ENCODE measurements around the gene AQP5.

GRCh38 chr12:49972641-49973360 is 11.1 kb downstream of the AQP5 start, which contains the start of gene AQP6:
- no peak for TF ChIP-seq CTCF (IDR thresholded peaks at IDR 0.05; ENCODE audit: extremely low read depth in 1 of 2, insufficient read depth in 1 of 2, low read depth in 1 of 2, low read length in 2 of 2)
- TF ChIP-seq MAX (IDR thresholded peaks at IDR 0.05; ENCODE audit: insufficient read depth, insufficient read length): no peak
- TF ChIP-seq POLR2A (IDR thresholded peaks at IDR 0.05; ENCODE audit: low read depth, low read length): no peak
- no peak for TF ChIP-seq EZH2 (IDR thresholded peaks at IDR 0.05; ENCODE audit: borderline replicate concordance, low read depth, low read length, severe bottlenecking)
- no peak for TF ChIP-seq POLR2AphosphoS5 (IDR thresholded peaks at IDR 0.05; ENCODE audit: insufficient read depth, low read depth, low read length)
- no peak for TF ChIP-seq FOS (IDR thresholded peaks at IDR 0.05; ENCODE audit: borderline replicate concordance, insufficient read depth, low read length)
- no peak for TF ChIP-seq JUN (IDR thresholded peaks at IDR 0.05; ENCODE audit: borderline replicate concordance, insufficient read depth, insufficient read length, low read depth)

Data from endothelial cell of umbilical vein (primary cell).